Kidney epithelial cell (primary cell): Measurements from ENCODE around the gene STK11IP. TPM values are rescaled to one million over a fixed set of nuclear protein-coding genes. Genes with fewer than 3 reads are reported as not detected.
A peak's percentile ranks its signal among the peaks of the same experiment; 100 is the strongest.

Source experiments
- DNase-seq: peaks from one replicate; pipeline ENCODE4 v3.0.0-alpha.2; 2010; ENCODE audit warnings: low read depth
- H3K27me3 ChIP-seq: 2 replicates; pipeline ENCODE4 v1.6.0; 2011; ENCODE audit warnings: low read length; ENCODE audit not compliant: control insufficient read depth, insufficient read depth
- H3K36me3 ChIP-seq: 2 replicates; pipeline ENCODE4 v1.5.1; 2011; ENCODE audit warnings: low read length; ENCODE audit not compliant: control insufficient read depth, insufficient read depth
- H3K4me3 ChIP-seq: 2 replicates; pipeline ENCODE4 v1.5.1; 2011; ENCODE audit warnings: low read depth, mild to moderate bottlenecking, control low read depth, low read length
- CTCF ChIP-seq: IDR thresholded peaks from 2 replicates; pipeline ENCODE4 v1.5.1; 2011; ENCODE audit warnings: mild to moderate bottlenecking, moderate library complexity, low read length, control low read depth, inconsistent platforms; ENCODE audit not compliant: insufficient read depth, poor library complexity, severe bottlenecking
- total RNA-seq: library from RNA; depleted of rRNA; stranded (reverse); fragments of >200 nt; gene quantifications from 2 replicates; pipeline ENCODE4 v1.2.3, GENCODE V29; 2015

Gene STK11IP
- 22.2 and 33.8 TPM in 2 replicates for total RNA-seq

- TF ChIP-seq CTCF: no peak
- H3K27me3 ChIP-seq: no peaks in the 10 kb centered on the region
- H3K36me3 ChIP-seq: no peaks in the 10 kb centered on the region
- peak; percentile 90 for DNase-seq
- H3K4me3 ChIP-seq: peak within 1 kb of the TSS; percentile 68
Measured at GRCh38 chr2:219597552-219598307, at the start of gene STK11IP. TSS of gene STK11IP (plus strand) at chr2:219597857. CDS start at chr2:219598120, 263 bp downstream.

GRCh38 chr2:219548990-219549389 is 48.7 kb upstream of the STK11IP start:
- no peak overlapping the region for H3K4me3 ChIP-seq
- no peak for DNase-seq
- TF ChIP-seq CTCF: no peak
- peaks cover 12% of the 10 kb centered on the region for H3K27me3 ChIP-seq
- H3K36me3 ChIP-seq: no peaks in the 10 kb centered on the region

- Histone ChIP-seq H3K36me3 (no peaks in the 10 kb centered on the region), H3K27me3 (peaks cover 14% of the 10 kb centered on the region), H3K4me3 (no peak overlapping the region)
- DNase-seq: no peak
- TF ChIP-seq CTCF: no peak
Measured at GRCh38 chr2:219549619-219550018, 48.0 kb upstream of the STK11IP start.

GRCh38 chr2:219551441-219552381 is 45.9 kb upstream of the STK11IP start:
- no peaks in the 10 kb centered on the region for H3K36me3 ChIP-seq

More at GRCh38 chr2:219551441-219552381, 45.9 kb upstream of the STK11IP start:
- Histone ChIP-seq H3K27me3 (peaks cover 14% of the 10 kb centered on the region), H3K4me3 (peak overlapping the region; percentile 70)
- no peak for DNase-seq
- TF ChIP-seq CTCF: no peak
